Activated CD8-positive, alpha-beta memory T cell treated with anti-CD3 and anti-CD28 coated beads for 48 hours (primary cell): ENCODE measurements around the gene NAPG.
"Not testable (repeated sequence)": the region's sequence is repeated elsewhere in the genome, so short reads cannot be mapped to it uniquely, and the experiment has no call there.

Source experiments
- DNase-seq, 3 experiments: peaks; one replicate each; pipeline ENCODE4 v3.0.0-alpha.2; 2020; ENCODE audit warnings: low read depth in 2 of 3, low spot score in 2 of 3

NAPG gene

GRCh38 chr18:10514082-10514481 is 11.7 kb upstream of the NAPG start:
- DNase-seq: no peak

- DNase-seq: no peak
These were observed 11.2 kb upstream of the NAPG start for GRCh38 chr18:10514601-10515000.

- DNase-seq: no peak
These were observed 10.4 kb upstream of the NAPG start for GRCh38 chr18:10515456-10515855.

GRCh38 chr18:10516078-10516477 is 9.7 kb upstream of the NAPG start:
- DNase-seq: no peak

- DNase-seq: no peak
These were observed 7.1 kb upstream of the NAPG start for GRCh38 chr18:10518595-10519255.

GRCh38 chr18:10519366-10519765 is 6.5 kb upstream of the NAPG start:
- no peak for DNase-seq

- no peak for DNase-seq
These were observed 5.6 kb upstream of the NAPG start for GRCh38 chr18:10519999-10520935.

GRCh38 chr18:10521566-10521965 is 4.3 kb upstream of the NAPG start:
- no peak for DNase-seq

- no peak for DNase-seq
These were observed 3.3 kb upstream of the NAPG start for GRCh38 chr18:10522574-10522973.

GRCh38 chr18:10523544-10523943 is 2.3 kb upstream of the NAPG start:
- DNase-seq: no peak

GRCh38 chr18:10524507-10525370 is 1.1 kb upstream of the NAPG start:
- no peak for DNase-seq

- DNase-seq: no peak
These were observed 496 bp upstream of the NAPG start for GRCh38 chr18:10525371-10525691.

- no peak for DNase-seq
These were observed 728 bp downstream of the NAPG start for GRCh38 chr18:10526561-10526949.

GRCh38 chr18:10528439-10528838 is 2.6 kb downstream of the NAPG start:
- no peak for DNase-seq

- no peak for DNase-seq
These were observed 4.2 kb downstream of the NAPG start for GRCh38 chr18:10530002-10530401.

GRCh38 chr18:10530852-10531251 is 5.0 kb downstream of the NAPG start:
- DNase-seq: no peak

GRCh38 chr18:10533111-10533510 is 7.3 kb downstream of the NAPG start:
- DNase-seq: no peak

GRCh38 chr18:10536280-10536679 is 10.5 kb downstream of the NAPG start:
- no peak for DNase-seq

GRCh38 chr18:10537765-10538164 is 11.9 kb downstream of the NAPG start:
- DNase-seq: no peak

GRCh38 chr18:10539124-10539523 is 13.3 kb downstream of the NAPG start:
- DNase-seq: not testable (repeated sequence)

GRCh38 chr18:10543277-10543676 is 17.4 kb downstream of the NAPG start:
- DNase-seq: no peak
